ENCODE results near the gene GMCL1.

The GMCL1 gene

DNA sequence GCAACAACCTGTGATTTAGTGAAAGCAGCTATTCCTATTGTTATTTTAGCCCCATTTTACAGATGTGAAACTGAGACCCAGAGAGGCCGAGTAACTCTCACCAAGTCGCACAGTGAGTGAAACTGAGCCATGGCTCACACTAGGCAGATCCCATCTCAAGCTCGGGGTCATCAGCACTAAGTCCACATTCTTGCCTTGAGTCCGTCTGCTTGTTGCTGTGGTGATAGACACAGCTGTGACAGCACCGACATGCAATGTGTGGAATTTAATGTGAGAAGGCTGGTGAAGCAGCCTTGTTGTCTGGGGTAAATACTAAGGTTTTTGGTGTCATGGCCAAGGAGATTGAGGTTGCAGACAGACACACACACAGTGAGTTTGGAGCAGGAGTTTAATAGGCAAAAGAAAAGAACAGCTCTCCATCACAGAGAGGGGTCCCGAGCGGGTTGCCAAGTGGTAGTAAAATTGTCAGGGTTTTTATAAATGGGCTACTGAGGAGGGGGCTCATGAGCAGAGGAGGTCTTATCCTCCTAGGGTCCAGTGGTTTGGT, 40.2 kb upstream of the GMCL1 start:
- no peak overlapping the region for H3K27ac ChIP-seq (ENCODE audit: low read depth, low read length, poor library complexity, severe bottlenecking)
- no peak for TF ChIP-seq EZH2 (IDR thresholded peaks at IDR 0.05; ENCODE audit: borderline replicate concordance, low read length)
- TF ChIP-seq, protein P1, sequence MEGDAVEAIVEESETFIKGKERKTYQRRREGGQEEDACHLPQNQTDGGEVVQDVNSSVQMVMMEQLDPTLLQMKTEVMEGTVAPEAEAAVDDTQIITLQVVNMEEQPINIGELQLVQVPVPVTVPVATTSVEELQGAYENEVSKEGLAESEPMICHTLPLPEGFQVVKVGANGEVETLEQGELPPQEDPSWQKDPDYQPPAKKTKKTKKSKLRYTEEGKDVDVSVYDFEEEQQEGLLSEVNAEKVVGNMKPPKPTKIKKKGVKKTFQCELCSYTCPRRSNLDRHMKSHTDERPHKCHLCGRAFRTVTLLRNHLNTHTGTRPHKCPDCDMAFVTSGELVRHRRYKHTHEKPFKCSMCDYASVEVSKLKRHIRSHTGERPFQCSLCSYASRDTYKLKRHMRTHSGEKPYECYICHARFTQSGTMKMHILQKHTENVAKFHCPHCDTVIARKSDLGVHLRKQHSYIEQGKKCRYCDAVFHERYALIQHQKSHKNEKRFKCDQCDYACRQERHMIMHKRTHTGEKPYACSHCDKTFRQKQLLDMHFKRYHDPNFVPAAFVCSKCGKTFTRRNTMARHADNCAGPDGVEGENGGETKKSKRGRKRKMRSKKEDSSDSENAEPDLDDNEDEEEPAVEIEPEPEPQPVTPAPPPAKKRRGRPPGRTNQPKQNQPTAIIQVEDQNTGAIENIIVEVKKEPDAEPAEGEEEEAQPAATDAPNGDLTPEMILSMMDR (IDR thresholded peaks at IDR 0.05; ENCODE audit: low read length), result no peak
- H3K9me3 ChIP-seq (ENCODE audit: low read length), result no peaks in the 10 kb centered on the region
- no peak overlapping the region for H3K9ac ChIP-seq (ENCODE audit: low read length)
- H3K79me2 ChIP-seq (ENCODE audit: insufficient read depth, low read length), result no peaks in the 10 kb centered on the region
- H3K4me1 ChIP-seq (ENCODE audit: insufficient read depth, low read length, severe bottlenecking), result peaks cover 8% of the 10 kb centered on the region
- no peaks in the 10 kb centered on the region for H4K20me1 ChIP-seq (ENCODE audit: insufficient read depth, low read length)
- H3F3A ChIP-seq (ENCODE audit: insufficient read depth, low read length), result no peaks in the 10 kb centered on the region
- H2AFZ ChIP-seq (ENCODE audit: low read length), result no peak overlapping the region
- H3K4me2 ChIP-seq (ENCODE audit: low read length), result no peak overlapping the region
- no peak overlapping the region for H3K4me3 ChIP-seq (ENCODE audit: low read depth, low read length, poor library complexity, severe bottlenecking)
- no peaks in the 10 kb centered on the region for H3K36me3 ChIP-seq (ENCODE audit: insufficient read depth, low read length)
- no peaks in the 10 kb centered on the region for H3K9me2 ChIP-seq (ENCODE audit: low read depth, low read length)
- H3K27me3 ChIP-seq (ENCODE audit: insufficient read depth, low read length), result peaks cover 5% of the 10 kb centered on the region; the same call in 1 of the 2 replicates

DNA sequence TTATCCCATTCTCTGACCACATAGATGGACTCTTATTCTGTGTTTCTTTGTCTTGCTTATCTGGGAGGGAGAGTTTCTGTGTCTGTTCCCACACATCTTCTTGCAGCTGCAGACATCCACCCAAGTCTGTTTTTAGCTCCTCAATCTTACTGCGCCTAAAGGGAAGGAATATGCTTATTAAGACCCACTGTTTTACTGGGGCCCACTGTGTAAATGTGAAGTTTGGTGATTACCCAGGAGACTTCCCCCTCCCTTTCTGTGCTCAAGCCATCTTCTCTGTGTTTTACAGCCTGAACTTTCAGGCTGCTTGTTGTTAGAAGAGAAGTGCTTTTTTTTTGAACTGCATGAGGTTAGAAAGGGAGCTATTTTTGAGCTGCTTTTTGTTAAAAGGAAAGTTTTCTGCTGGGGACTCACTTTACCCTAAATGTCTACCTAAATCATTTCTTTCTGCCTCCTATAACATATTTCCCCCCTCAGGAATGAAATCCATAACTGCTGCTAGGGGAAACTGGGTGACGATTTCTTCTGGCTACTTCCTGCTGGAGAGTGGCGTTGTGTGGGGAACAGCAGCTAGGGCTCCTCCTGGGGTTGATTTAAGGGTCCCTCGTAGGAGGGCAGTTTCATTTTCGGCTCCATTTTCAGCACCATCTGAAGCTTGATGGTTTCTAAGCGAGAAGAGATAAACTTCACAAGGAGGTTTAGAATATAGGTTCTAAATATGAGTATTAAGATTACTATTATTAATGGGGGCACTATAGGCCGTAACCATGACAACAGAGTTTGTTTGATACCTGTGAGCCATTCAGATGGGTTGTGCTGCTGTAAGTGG, 39.5 kb upstream of the GMCL1 start:
- Histone ChIP-seq H3K27ac (ENCODE audit: low read depth, low read length, poor library complexity, severe bottlenecking) (no peak overlapping the region), H4K20me1 (ENCODE audit: insufficient read depth, low read length) (no peaks in the 10 kb centered on the region), H3K9me3 (ENCODE audit: low read length) (no peaks in the 10 kb centered on the region), H2AFZ (ENCODE audit: low read length) (0 out of 2 replicates have a peak overlapping the region, but pooled peaks have one; percentile 21), H3K4me3 (ENCODE audit: low read depth, low read length, poor library complexity, severe bottlenecking) (peak overlapping the region; percentile 12), H3K36me3 (ENCODE audit: insufficient read depth, low read length) (no peaks in the 10 kb centered on the region), H3K4me1 (ENCODE audit: insufficient read depth, low read length, severe bottlenecking) (peaks cover 8% of the 10 kb centered on the region), H3K9ac (ENCODE audit: low read length) (no peak overlapping the region; the same call in 1 of the 2 replicates), H3K79me2 (ENCODE audit: insufficient read depth, low read length) (no peaks in the 10 kb centered on the region), H3K4me2 (ENCODE audit: low read length) (peak overlapping the region; percentile 48), H3F3A (ENCODE audit: insufficient read depth, low read length) (no peaks in the 10 kb centered on the region), H3K9me2 (ENCODE audit: low read depth, low read length) (no peaks in the 10 kb centered on the region), H3K27me3 (ENCODE audit: insufficient read depth, low read length) (peaks cover 5% of the 10 kb centered on the region; the same call in 1 of the 2 replicates)
- TF ChIP-seq, protein P1 (IDR thresholded peaks at IDR 0.05; ENCODE audit: low read length), result no peak
- TF ChIP-seq EZH2 (IDR thresholded peaks at IDR 0.05; ENCODE audit: borderline replicate concordance, low read length), result no peak

DNA sequence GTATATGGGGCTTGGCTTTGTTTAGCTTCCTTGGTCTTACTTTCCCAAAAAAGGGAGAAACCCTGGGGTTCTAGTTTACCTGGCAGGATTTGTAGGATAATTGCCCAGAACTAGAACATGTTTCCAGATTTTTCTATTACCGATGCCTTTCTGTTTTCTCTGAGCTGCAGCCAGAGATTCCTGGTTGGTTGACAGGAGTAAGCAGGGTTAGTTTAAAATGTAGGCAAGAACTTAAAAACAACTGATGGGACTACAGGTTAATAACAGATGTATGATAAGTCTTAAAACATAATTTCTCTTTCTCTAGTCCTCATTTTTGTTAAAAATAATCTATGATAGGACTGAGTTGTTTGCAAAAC, 38.9 kb upstream of the GMCL1 start:
- Histone ChIP-seq H3K9me2 (ENCODE audit: low read depth, low read length) (no peaks in the 10 kb centered on the region), H4K20me1 (ENCODE audit: insufficient read depth, low read length) (no peaks in the 10 kb centered on the region), H2AFZ (ENCODE audit: low read length) (no peak overlapping the region), H3K9ac (ENCODE audit: low read length) (no peak overlapping the region), H3K4me1 (ENCODE audit: insufficient read depth, low read length, severe bottlenecking) (peaks cover 8% of the 10 kb centered on the region), H3K4me3 (ENCODE audit: low read depth, low read length, poor library complexity, severe bottlenecking) (no peak overlapping the region), H3K27ac (ENCODE audit: low read depth, low read length, poor library complexity, severe bottlenecking) (no peak overlapping the region), H3K27me3 (ENCODE audit: insufficient read depth, low read length) (peaks cover 5% of the 10 kb centered on the region; the same call in 1 of the 2 replicates), H3K9me3 (ENCODE audit: low read length) (no peaks in the 10 kb centered on the region), H3K36me3 (ENCODE audit: insufficient read depth, low read length) (no peaks in the 10 kb centered on the region), H3F3A (ENCODE audit: insufficient read depth, low read length) (no peaks in the 10 kb centered on the region), H3K4me2 (ENCODE audit: low read length) (peak overlapping the region; percentile 48), H3K79me2 (ENCODE audit: insufficient read depth, low read length) (no peaks in the 10 kb centered on the region)
- TF ChIP-seq EZH2 (IDR thresholded peaks at IDR 0.05; ENCODE audit: borderline replicate concordance, low read length), result no peak
- TF ChIP-seq, protein P1 (IDR thresholded peaks at IDR 0.05; ENCODE audit: low read length), result no peak
